Omental fat pad (tissue), 4 donors: ENCODE results near the gene AHNAK2. TPM values are rescaled to one million over a fixed set of nuclear protein-coding genes. Genes with fewer than 3 reads are reported as not detected.

Experiments
- ATAC-seq: fragments of 150-250 bp; one replicate; pipeline ENCODE4 v1.9.1; 2016; ENCODE audit warnings: mild to moderate bottlenecking, moderate library complexity; ENCODE audit not compliant: low FRiP score
- DNase-seq: peaks from one replicate; pipeline ENCODE4 v3.0.0-alpha.2; 2019; ENCODE audit warnings: low spot score
- CTCF ChIP-seq, 3 donors: fragments of 450-650 bp; IDR thresholded peaks; one replicate each; pipeline ENCODE4 v1.5.1; 2016 to 2017; ENCODE audit warnings: antibody characterized with exemption in 3 of 3, mild to moderate bottlenecking in 3 of 3, moderate library complexity in 2 of 3
- total RNA-seq, 4 donors: library from RNA; depleted of rRNA; stranded (reverse); fragments of >200 nt; gene quantifications; one replicate each; pipeline ENCODE4 v1.1.0, GENCODE V29; 2016

Gene AHNAK2
- total RNA-seq, 4 donors from 2014 or later: 18.6 to 44.5 (median 34.2) TPM

GRCh38 chr14:104895786-104896661 is 82.2 kb downstream of the AHNAK2 start:
- ATAC-seq: peak; percentile 15
- no peak for DNase-seq
- TF ChIP-seq CTCF (IDR thresholded peaks at IDR 0.05): no peak

GRCh38 chr14:104895207-104895785 is 82.9 kb downstream of the AHNAK2 start:
- ATAC-seq: no peak

GRCh38 chr14:104894331-104895206 is 83.6 kb downstream of the AHNAK2 start:
- ATAC-seq (no peak), DNase-seq (no peak)
- no peak for TF ChIP-seq CTCF (IDR thresholded peaks at IDR 0.05)

More at GRCh38 chr14:104895207-104895785, 82.9 kb downstream of the AHNAK2 start:
- TF ChIP-seq CTCF (IDR thresholded peaks at IDR 0.05): no peak
- DNase-seq: no peak

- DNase-seq (no peak), ATAC-seq (no peak)
- TF ChIP-seq CTCF (IDR thresholded peaks at IDR 0.05): no peak
These were observed 84.6 kb downstream of the AHNAK2 start for GRCh38 chr14:104893435-104894207.

- no peak for DNase-seq
- no peak for ATAC-seq
- no peak for TF ChIP-seq CTCF (IDR thresholded peaks at IDR 0.05)
These were observed 85.4 kb downstream of the AHNAK2 start for GRCh38 chr14:104892531-104893434.
